KMS-11 (cell line): ENCODE data around the gene UPF3A.
A peak's percentile ranks its signal among the peaks of the same experiment; 100 is the strongest.

Source experiments
- H2AFZ ChIP-seq: fragments of 200-600 bp; sonication (generic); 2 replicates; pipeline ENCODE4 v1.6.1; 2016; ENCODE audit warnings: antibody characterized with exemption, mixed run types, low read depth
- H3K27ac ChIP-seq: fragments of 200-600 bp; sonication (generic); 2 replicates; pipeline ENCODE4 v1.6.1; 2016; ENCODE audit warnings: mild to moderate bottlenecking, mixed run types
- H3K27me3 ChIP-seq: fragments of 200-600 bp; sonication (generic); 2 replicates; pipeline ENCODE4 v1.6.1; 2017; ENCODE audit warnings: mild to moderate bottlenecking, low read depth, mixed run types, moderate library complexity; ENCODE audit not compliant: insufficient read depth
- H3K36me3 ChIP-seq: fragments of 200-600 bp; sonication (generic); 2 replicates; pipeline ENCODE4 v1.6.1; 2017; ENCODE audit warnings: mild to moderate bottlenecking, mixed run types; ENCODE audit not compliant: insufficient read depth
- H3K4me1 ChIP-seq: fragments of 200-600 bp; sonication (generic); 2 replicates; pipeline ENCODE4 v1.6.1; 2016; ENCODE audit warnings: mild to moderate bottlenecking, low read depth, mixed run types; ENCODE audit not compliant: poor library complexity, severe bottlenecking
- H3K4me2 ChIP-seq: fragments of 200-600 bp; sonication (generic); 2 replicates; pipeline ENCODE4 v1.7.0; 2016; ENCODE audit warnings: mild to moderate bottlenecking, mixed run types
- H3K4me3 ChIP-seq: fragments of 200-600 bp; sonication (generic); IDR thresholded peaks from 2 replicates; pipeline ENCODE4 v1.6.1; 2017; ENCODE audit warnings: low read depth, low read length, mixed read lengths; ENCODE audit not compliant: insufficient read depth
- H3K79me2 ChIP-seq: fragments of 200-600 bp; sonication (generic); 2 replicates; pipeline ENCODE4 v1.6.1; 2016; ENCODE audit warnings: low read depth, mixed run types; ENCODE audit not compliant: insufficient read depth
- H3K9ac ChIP-seq: fragments of 200-600 bp; sonication (generic); 2 replicates; pipeline ENCODE4 v1.6.1; 2016; ENCODE audit warnings: mild to moderate bottlenecking, mixed run types
- H4K20me1 ChIP-seq: fragments of 200-600 bp; sonication (generic); 2 replicates; pipeline ENCODE4 v1.6.1; 2016; ENCODE audit warnings: mild to moderate bottlenecking, mixed run types; ENCODE audit not compliant: insufficient read depth
- TF ChIP-seq, protein P1 (sequence below): fragments of 200-600 bp; sonication (generic); conservative IDR thresholded peaks from 2 replicates; pipeline ENCODE4 v1.6.1; 2017; ENCODE audit warnings: low read depth, mild to moderate bottlenecking, antibody characterized with exemption, low read length, moderate library complexity, mixed read lengths

UPF3A gene

DNA sequence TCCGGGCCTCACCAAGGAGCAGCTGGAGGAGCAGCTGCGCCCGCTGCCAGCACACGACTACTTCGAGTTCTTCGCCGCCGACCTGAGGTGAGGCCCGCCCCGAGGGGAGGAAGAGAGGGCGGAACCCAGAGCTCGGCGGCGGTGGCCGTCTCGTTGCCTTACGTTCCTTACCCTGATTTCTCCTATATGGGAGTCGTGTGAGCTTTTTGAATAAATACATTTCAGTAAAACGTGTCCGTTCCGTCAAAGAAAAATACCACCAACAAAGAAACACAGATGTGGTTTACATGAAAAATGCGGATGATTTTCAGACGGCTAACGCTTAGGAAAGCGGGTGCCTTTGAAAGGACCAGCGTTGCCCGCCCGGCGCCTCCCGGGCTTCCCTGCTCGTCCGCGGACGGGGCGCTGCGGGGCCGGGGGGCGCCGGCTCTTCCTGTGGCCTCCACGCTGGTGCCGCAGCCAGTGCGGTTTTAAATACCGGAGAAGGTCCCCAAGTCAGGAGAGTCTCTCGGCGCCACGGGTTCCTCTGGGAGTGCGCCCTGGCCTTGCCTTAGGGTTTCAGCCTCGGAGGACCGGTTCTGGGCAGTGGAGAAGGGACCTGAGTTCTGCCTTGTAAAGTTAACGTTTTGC is 755 bp downstream of the UPF3A start:
- peak overlapping the region; percentile 65 for H3K4me2 ChIP-seq
- peak overlapping the region; percentile 83 for H3K27ac ChIP-seq
- no peaks in the 10 kb centered on the region for H4K20me1 ChIP-seq
- peaks cover 4% of the 10 kb centered on the region; the same call in 1 of the 2 replicates for H3K36me3 ChIP-seq
- peaks cover 54% of the 10 kb centered on the region for H3K4me1 ChIP-seq
- TF ChIP-seq, protein P1, sequence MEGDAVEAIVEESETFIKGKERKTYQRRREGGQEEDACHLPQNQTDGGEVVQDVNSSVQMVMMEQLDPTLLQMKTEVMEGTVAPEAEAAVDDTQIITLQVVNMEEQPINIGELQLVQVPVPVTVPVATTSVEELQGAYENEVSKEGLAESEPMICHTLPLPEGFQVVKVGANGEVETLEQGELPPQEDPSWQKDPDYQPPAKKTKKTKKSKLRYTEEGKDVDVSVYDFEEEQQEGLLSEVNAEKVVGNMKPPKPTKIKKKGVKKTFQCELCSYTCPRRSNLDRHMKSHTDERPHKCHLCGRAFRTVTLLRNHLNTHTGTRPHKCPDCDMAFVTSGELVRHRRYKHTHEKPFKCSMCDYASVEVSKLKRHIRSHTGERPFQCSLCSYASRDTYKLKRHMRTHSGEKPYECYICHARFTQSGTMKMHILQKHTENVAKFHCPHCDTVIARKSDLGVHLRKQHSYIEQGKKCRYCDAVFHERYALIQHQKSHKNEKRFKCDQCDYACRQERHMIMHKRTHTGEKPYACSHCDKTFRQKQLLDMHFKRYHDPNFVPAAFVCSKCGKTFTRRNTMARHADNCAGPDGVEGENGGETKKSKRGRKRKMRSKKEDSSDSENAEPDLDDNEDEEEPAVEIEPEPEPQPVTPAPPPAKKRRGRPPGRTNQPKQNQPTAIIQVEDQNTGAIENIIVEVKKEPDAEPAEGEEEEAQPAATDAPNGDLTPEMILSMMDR = no peak
- H2AFZ ChIP-seq = peak overlapping the region; percentile 44
- no peaks in the 10 kb centered on the region for H3K27me3 ChIP-seq
- peak overlapping the region; percentile 72 for H3K9ac ChIP-seq
- peaks cover 28% of the 10 kb centered on the region for H3K79me2 ChIP-seq
- H3K4me3 ChIP-seq = no peak overlapping the region

DNA sequence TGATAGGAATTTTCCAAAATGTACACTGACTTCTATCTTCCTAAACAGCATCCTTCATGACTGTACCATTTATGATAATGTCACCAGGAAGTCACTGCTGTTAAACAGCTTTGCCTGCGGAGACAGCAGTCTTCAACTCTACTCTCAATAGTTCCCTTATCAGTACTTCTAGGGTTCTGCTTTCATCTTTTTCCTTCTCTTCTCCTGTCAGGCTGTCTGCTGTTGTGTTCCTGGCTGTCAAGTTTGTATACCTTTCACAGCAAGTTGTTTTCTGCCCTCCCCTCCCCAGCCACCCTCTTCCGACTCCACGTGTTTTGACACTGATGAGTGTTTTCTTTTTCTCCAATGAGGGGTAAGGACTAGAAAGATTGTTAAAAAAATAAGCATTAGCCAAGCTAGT is 2.2 kb downstream of the UPF3A start:
- Histone ChIP-seq H3K79me2 (peaks cover 28% of the 10 kb centered on the region), H3K9ac (no peak overlapping the region), H3K4me1 (peaks cover 42% of the 10 kb centered on the region), H2AFZ (no peak overlapping the region), H3K27ac (peak overlapping the region; percentile 83; the same call in 1 of the 2 replicates), H3K27me3 (no peaks in the 10 kb centered on the region), H3K4me2 (peak overlapping the region; percentile 65), H3K4me3 (no peak overlapping the region), H4K20me1 (no peaks in the 10 kb centered on the region), H3K36me3 (peaks cover 4% of the 10 kb centered on the region; the same call in 1 of the 2 replicates)
- TF ChIP-seq, protein P1 = no peak

GRCh38 chr13:114284680-114285079 is 3.3 kb downstream of the UPF3A start:
- H3K27ac ChIP-seq = no peak overlapping the region
- H3K27me3 ChIP-seq = no peaks in the 10 kb centered on the region
- H3K79me2 ChIP-seq = peaks cover 23% of the 10 kb centered on the region
- H3K9ac ChIP-seq = no peak overlapping the region
- H3K36me3 ChIP-seq = peaks cover 4% of the 10 kb centered on the region
- H4K20me1 ChIP-seq = no peaks in the 10 kb centered on the region
- no peak overlapping the region for H3K4me2 ChIP-seq
- H2AFZ ChIP-seq = no peak overlapping the region
- TF ChIP-seq, protein P1 = no peak
- no peak overlapping the region for H3K4me3 ChIP-seq
- H3K4me1 ChIP-seq = peaks cover 31% of the 10 kb centered on the region

GRCh38 chr13:114285166-114285808 is 3.9 kb downstream of the UPF3A start:
- TF ChIP-seq, protein P1 = no peak
- H3K9ac ChIP-seq = no peak overlapping the region
- peaks cover 4% of the 10 kb centered on the region for H3K36me3 ChIP-seq
- H3K79me2 ChIP-seq = peaks cover 23% of the 10 kb centered on the region
- no peaks in the 10 kb centered on the region for H4K20me1 ChIP-seq
- H3K4me2 ChIP-seq = no peak overlapping the region
- H3K27ac ChIP-seq = no peak overlapping the region
- no peak overlapping the region for H2AFZ ChIP-seq
- no peaks in the 10 kb centered on the region for H3K27me3 ChIP-seq
- H3K4me1 ChIP-seq = peaks cover 25% of the 10 kb centered on the region
- no peak overlapping the region for H3K4me3 ChIP-seq
